ENCODE results near the gene MGMT.

DNA sequence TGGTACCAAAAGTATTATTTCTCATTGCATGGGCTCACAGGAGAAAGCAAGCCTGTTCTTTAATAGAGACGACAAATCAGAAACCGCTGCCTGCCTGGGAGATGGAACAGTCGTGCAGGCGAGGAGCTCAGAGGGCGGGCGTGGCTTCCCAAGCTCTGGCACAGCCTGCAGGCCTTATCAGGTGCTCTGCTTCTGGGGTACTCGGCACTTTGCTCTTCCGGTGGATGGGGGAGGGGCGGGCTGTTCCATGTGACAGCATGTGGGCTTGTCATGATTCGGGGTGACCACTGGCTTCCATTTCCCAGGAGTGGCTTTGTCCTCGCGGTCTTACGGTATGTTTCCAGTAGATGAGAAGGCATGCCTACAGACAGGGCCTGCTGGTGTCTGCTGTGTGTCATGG is 228.6 kb downstream of the MGMT start:
- TF ChIP-seq CTCF (conservative IDR thresholded peaks at IDR 0.05 in 1 of 2, IDR thresholded peaks at IDR 0.05 in 1 of 2; ENCODE audit: low read depth in 1 of 2, low read length in 2 of 2) = no peak
- TF ChIP-seq EZH2 (IDR thresholded peaks at IDR 0.05; ENCODE audit: low read length, missing control alignments) = no peak

Measured in fibroblast of lung (primary cell).